Inferior parietal cortex (tissue), 1 donor: Measurements from ENCODE around the gene KRTAP9-3.
"Not testable (repeated sequence)": the region's sequence is repeated elsewhere in the genome, so short reads cannot be mapped to it uniquely, and the experiment has no call there.

Experiments used
- DNase-seq: peaks from one replicate; pipeline ENCODE4 v3.0.0-alpha.2; 2016; ENCODE audit errors: extremely low spot score

KRTAP9-3 gene

DNA sequence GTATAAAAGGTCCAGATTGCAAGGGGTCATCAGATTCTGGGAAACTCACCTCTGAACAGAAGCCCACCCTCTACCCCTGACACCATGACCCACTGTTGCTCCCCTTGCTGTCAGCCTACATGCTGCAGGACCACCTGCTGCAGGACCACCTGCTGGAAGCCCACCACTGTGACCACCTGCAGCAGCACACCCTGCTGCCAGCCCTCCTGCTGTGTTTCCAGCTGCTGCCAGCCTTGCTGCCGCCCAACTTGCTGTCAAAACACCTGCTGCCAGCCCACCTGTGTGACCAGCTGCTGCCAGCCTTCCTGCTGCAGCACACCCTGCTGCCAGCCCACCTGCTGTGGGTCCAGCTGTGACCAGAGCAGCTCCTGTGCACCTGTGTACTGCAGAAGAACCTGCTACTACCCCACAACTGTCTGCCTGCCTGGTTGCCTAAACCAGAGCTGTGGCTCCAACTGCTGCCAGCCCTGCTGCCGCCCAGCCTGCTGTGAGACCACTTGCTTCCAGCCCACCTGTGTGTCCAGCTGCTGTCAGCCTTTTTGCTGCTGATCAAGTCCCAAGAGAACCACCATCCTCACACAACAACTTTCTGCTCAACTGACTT is 17.5 kb downstream of the KRTAP9-3 start, which contains the start of gene KRTAP9-4:
Gene KRTAP9-4 (plus strand): TSS at position 51 of the 604 bp plus-strand sequence. CDS start 34 bp downstream, at position 85.
- not testable (repeated sequence) for DNase-seq

DNA sequence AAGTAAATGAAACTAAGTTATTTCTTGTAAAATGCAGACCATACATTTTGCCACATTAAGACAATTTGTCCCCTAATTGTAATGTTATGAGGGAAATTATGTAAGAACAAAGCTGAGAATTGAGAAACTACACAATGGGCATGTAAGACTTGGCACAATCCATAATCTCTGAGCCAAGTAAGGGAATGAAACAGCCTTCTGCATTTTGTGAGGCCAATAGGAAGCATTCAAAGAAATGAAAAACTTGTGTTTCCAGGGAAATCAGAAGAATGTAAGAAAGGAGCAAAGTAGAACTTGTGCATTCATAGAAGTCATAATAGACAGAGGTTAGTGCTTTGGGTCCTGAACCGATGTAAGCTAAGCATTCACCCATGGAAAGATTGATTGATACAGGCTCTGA is 19.0 kb downstream of the KRTAP9-3 start:
- no peak for DNase-seq

DNA sequence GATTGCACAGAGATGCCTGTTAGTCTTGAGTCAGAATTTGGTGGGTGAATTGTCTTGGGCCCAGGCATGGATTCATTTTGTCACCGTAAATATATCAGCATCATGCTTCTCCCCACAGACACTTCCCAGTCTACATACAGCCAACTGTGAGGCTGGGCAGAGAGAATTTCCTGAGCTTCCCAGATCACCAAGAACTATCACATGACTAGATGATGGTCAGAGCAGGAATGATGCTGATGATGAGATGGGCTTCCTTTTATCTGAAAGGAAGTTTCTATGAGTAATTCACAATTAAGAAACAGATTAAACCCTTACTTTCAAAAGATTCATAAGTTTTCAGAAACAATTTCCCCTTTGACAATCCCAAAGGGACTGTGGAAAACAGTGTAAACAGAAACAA is 22.6 kb downstream of the KRTAP9-3 start:
- DNase-seq, result no peak

DNA sequence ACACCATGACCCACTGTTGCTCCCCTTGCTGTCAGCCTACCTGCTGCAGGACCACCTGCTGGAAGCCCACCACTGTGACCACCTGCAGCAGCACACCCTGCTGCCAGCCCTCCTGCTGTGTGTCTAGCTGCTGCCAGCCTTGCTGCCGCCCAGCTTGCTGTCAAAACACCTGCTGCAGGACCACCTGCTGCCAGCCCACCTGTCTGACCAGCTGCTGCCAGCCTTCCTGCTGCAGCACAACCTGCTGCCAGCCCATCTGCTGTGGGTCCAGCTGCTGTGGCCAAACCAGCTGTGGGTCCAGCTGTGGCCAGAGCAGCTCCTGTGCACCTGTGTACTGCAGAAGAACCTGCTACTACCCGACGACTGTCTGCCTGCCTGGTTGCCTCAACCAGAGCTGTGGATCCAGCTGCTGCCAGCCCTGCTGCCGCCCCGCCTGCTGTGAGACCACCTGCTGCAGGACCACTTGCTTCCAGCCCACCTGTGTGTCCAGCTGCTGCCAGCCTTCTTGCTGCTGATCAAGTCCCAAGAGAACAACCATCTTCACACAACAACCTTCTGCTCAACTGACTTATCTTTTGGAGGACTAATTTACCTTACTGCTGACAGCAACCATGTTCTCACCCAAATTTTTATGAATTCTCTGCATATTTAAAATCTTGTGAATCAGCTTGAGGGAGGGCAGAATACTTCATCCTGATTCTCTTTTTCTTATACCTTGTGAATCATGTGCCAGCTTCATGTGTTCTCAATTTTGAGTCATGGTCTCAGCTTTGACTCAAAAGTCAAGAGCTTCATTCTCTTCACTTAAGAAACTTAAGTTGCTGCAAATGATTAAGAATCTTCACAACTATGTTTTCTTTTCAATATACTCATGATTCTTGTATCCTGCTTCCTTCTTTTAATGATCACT is 23.4 kb downstream of the KRTAP9-3 start, which contains the start of gene KRTAP9-9:
Gene KRTAP9-9 (plus strand): TSS at position 4 of the 910 bp plus-strand sequence.
- DNase-seq, result not testable (repeated sequence)

DNA sequence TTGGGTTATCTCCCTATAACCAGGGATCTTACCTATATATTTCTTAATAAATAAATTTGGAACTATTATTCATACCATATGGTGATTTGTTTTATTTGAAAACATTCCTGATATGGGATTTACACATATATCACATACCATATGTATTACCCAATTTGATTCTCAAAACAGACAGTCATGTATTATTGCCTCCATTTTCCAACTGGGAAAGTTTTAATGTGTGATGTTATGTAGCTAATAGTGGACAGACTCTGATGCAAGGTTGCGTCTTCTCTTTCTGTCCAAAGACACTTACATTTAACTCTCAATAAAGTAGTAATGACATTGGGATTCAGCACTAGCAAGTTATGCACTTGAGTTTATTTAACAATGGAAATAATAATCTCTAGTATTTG is 24.0 kb downstream of the KRTAP9-3 start:
- DNase-seq, result no peak

DNA sequence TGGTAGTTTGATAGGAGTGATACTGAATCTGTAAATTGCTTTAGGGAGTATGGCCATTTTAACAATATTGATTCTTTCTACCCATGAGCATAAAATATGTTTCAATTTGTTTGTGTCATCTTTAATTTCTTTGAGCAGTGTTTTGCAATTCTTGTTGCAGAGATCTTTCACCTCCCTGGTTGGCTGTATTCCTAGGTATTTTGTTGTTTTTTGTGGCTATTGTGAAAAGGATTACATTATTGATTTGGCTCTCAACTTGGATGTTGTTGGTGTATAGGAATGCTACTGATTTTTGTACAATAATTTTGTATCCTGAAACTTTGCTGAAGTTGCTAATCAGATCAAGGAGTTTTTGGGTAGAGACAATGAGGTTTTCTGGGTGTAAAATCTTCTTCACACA is 26.2 kb downstream of the KRTAP9-3 start:
- DNase-seq, result no peak

DNA sequence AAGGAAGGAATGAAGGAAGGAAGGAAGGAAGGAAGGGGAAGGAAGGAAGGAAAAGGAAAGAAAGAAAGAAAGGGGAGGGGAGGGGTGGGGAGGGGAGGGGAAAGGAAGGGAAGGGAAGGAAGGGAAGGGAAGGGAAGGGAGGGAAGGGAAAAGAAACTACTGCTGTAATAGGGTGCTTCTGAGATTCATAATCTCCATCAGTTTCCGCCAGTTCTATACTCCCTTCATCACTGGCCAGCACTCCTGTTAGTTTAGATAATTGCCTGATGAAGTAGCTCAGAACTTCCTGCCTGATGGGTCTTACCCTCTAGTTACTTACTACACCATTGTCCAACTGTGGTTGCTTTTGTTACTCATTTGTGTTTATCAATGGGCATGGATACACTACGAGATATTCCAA is 31.0 kb downstream of the KRTAP9-3 start:
- DNase-seq, result no peak

DNA sequence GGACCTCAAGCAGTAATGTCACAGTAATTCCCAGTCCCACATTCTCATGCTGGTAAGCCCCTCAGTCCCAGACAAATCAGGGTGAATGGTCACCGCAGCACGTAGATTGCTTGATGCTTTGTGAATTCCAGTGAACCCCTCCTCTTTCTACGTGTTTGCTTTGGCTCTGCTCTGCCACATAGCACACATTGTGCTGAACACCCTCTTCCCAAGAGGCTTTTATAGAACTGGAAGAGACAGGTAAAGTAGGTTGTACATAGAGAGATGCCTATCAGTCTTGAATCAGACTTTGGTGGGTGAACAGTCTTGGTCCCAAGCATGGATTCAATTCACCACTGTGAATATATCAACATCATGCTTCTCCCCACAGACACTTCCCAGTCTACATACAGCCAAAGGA is 32.4 kb downstream of the KRTAP9-3 start:
- no peak for DNase-seq

DNA sequence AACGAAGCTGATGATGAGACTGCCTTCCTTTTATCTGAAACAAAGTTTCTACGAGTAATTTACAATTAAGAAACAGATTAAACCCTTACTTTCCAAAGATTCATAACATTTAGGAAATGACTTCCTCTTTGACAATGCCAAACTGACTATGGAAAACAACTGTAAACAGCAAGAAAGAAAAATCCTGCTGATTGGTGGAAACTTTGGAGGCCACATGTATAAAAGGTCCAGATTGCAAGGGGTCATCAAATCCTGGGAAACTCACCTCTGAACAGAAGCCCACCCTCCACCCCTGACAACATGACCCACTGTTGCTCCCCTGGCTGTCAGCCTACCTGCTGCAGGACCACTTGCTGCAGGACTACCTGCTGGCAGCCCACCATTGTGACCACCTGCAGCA is 32.8 kb downstream of the KRTAP9-3 start, which contains the start of gene KRTAP9-6:
Gene KRTAP9-6 (plus strand): TSS at position 301 of the 400 bp plus-strand sequence. CDS start 0 bp downstream, at position 301.
- DNase-seq, result no peak

DNA sequence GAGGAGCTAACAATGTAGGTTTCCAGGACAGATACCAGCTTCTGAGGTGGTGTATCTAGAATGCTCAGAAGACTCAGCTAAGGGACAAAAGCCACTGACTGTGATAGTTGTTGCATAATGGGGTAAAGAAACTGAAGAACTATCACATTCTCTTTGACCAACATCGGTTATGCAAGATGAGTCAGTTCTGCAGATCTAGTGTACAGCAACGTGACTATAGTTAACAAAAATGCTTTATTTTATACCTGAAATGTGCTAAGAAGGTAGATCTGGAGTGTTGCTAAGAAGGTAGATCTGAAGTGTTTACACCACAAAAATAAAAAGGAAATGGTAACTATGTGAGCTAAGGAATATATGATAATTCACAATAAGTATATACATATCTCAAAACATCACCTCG is 35.5 kb downstream of the KRTAP9-3 start:
- no peak for DNase-seq

DNA sequence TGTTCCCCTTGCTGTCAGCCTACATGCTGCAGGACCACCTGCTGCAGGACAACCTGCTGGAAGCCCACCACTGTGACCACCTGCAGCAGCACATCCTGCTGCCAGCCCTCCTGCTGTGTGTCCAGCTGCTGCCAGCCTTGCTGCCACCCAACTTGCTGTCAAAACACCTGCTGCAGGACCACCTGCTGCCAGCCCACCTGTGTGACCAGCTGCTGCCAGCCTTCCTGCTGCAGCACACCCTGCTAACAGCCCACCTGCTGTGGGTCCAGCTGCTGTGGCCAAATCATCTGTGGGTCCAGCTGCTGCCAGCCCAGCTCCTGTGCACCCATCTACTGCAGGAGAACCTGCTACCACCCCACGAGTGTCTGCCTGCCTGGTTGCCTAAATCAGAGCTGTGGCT is 39.1 kb downstream of the KRTAP9-3 start:
- DNase-seq, result not testable (repeated sequence)

DNA sequence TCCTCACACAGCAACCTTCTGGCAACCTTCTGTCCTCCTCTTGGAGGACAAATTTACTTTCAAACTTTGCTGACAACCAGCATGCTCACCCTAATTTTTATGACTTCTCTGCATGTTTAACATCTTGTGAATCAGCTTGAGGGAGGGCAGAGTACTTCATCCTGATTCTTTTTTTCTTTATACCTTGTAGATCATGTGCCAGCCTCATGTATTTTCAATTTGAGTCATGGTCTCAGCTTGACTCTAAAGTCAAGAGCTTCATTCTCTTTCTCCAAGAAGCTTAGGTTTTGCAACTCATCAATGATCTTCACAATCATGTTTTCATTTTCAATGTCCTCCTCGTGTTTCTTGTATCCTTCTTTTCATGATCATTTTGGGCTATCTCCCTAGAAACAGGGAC is 39.6 kb downstream of the KRTAP9-3 start:
- no peak for DNase-seq

DNA sequence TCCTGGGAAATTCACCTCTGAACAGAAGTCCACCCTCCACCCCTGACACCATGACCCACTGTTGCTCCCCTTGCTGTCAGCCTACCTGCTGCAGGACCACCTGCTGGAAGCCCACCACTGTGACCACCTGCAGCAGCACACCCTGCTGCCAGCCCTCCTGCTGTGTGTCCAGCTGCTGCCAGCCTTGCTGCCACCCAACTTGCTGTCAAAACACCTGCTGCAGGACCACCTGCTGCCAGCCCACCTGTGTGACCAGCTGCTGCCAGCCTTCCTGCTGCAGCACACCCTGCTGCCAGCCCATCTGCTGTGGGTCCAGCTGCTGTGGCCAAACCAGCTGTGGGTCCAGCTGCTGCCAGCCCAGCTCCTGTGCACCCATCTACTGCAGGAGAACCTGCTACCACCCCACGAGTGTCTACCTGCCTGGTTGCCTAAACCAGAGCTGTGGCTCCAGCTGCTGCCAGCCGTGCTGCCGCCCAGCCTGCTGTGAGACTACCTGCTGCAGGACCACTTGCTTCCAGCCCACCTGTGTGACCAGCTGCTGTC is 43.5 kb downstream of the KRTAP9-3 start, which contains the start of gene KRTAP9-7:
Gene KRTAP9-7 (plus strand): TSS at position 51 of the 543 bp plus-strand sequence. CDS start 0 bp downstream, at position 51.
- not testable (repeated sequence) for DNase-seq

DNA sequence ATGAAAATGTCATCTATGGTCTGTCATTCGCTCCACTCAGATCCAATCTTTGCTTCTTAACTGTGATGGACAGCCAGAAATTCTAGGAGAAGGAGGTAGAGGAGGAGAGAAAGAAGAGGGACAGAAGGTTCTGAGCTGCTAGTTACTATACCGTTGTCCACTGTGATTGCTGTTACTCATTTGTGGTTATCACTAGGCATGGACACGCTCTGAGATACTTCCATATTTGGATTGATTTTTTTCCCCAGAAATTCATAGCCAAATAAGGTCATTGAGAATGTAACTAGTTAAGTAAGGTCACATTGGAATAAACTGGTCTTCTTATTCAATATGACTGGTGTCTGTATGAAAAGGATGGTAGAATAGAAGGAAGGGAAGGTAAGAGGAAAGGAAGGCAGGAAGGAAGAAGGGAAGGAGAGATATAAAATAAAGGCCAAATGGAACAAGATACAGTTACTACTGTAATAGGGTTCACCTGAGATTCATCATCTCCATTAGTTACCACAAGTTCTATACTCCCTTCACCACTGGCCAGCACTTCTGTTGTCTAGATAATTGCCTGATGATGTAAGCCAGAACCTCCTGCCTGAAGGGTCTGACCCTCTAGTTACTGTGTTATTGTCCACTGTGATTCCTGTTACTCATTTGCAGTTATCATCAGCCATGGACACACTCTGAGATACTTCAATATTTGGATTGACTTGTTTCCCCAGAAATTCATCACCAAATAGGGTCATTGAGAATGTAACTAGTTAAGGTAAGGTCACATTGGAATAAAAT is 46.1 kb downstream of the KRTAP9-3 start:
- DNase-seq, result no peak
